H1 (cell line): ENCODE measurements around the gene GNAQ. TPM values are rescaled to one million over a fixed set of nuclear protein-coding genes. Genes with fewer than 3 reads are reported as not detected.

Source experiments
- CTCF ChIA-PET: fragments of 300-600 bp; sonication (Branson Sonifier 250); formaldehyde crosslinking; loops from one replicate; lab custom pipeline; 2021; ENCODE audit not compliant: partially characterized antibody; lab: Charles Lee
- POLR2A ChIA-PET: fragments of 300-600 bp; sonication (Branson Sonifier 250); formaldehyde crosslinking; loops from one replicate; lab custom pipeline; 2021; ENCODE audit warnings: inconsistent platforms; ENCODE audit not compliant: partially characterized antibody; lab: Charles Lee
- DNase-seq, 2 experiments: peaks; one replicate each; pipeline versions ENCODE4 v3.0.0 to v3.0.0-alpha.2; 2010 to 2022; ENCODE audit warnings: low spot score in 2 of 2, low read depth in 1 of 2, mixed read lengths in 1 of 2
- FAIRE-seq: peaks from 2 replicates; lab custom pipeline; 2011; peaks lifted over from hg19 to GRCh38; lab: Jason Lieb, UNC
- H2AFZ ChIP-seq: 2 replicates; pipeline ENCODE4 v1.8.1; 2012; ENCODE audit warnings: low read length, inconsistent platforms
- H2AK5ac ChIP-seq: 2 replicates; pipeline ENCODE4 v1.6.1; 2013; ENCODE audit warnings: low read depth, low read length
- H2BK120ac ChIP-seq: replicated peaks from 2 replicates; pipeline ENCODE3; 2013; ENCODE audit warnings: low read depth, low read length, inconsistent platforms
- H2BK12ac ChIP-seq: 2 replicates; pipeline ENCODE4 v1.6.1; 2013; ENCODE audit warnings: low read depth, low read length
- H2BK15ac ChIP-seq: 2 replicates; pipeline ENCODE4 v1.6.1; 2013; ENCODE audit warnings: low read length
- H2BK20ac ChIP-seq: 2 replicates; pipeline ENCODE4 v1.6.1; 2013; ENCODE audit warnings: low read length
- H2BK5ac ChIP-seq: 2 replicates; pipeline ENCODE4 v1.6.1; 2013; ENCODE audit warnings: low read depth, low read length
- H3K14ac ChIP-seq: 2 replicates; pipeline ENCODE4 v1.6.1; 2013; ENCODE audit warnings: inconsistent platforms; ENCODE audit not compliant: insufficient read length
- H3K18ac ChIP-seq: 2 replicates; pipeline ENCODE4 v1.6.1; 2013; ENCODE audit warnings: low read length; ENCODE audit errors: extremely low read depth
- H3K23ac ChIP-seq: 2 replicates; pipeline ENCODE4 v1.6.1; 2013; ENCODE audit warnings: inconsistent platforms; ENCODE audit not compliant: insufficient read length
- H3K23me2 ChIP-seq: 2 replicates; pipeline ENCODE4 v1.6.1; 2013; ENCODE audit warnings: low read depth, low read length
- H3K27ac ChIP-seq: 2 replicates; pipeline ENCODE4 v1.6.1; 2011; ENCODE audit warnings: low read depth, low read length, inconsistent platforms
- H3K27me3 ChIP-seq, 4 experiments: replicated peaks in 1 of 4; 1 replicate in 1 of 4; 2 replicates in 3 of 4; pipeline versions ENCODE4 v1.6.1 to v1.8.1; 2011 to 2013; ENCODE audit warnings: low read length in 3 of 4, mild to moderate bottlenecking in 3 of 4, inconsistent platforms in 2 of 4, mixed read lengths in 2 of 4, moderate library complexity in 1 of 4; ENCODE audit not compliant: control insufficient read depth in 3 of 4, insufficient read depth in 3 of 4; ENCODE audit errors: extremely low read depth in 1 of 4
- H3K36me3 ChIP-seq, 4 experiments: 2 replicates each; pipeline versions ENCODE4 v1.6.1 to v1.8.1; 2011 to 2013; ENCODE audit warnings: mild to moderate bottlenecking in 4 of 4, low read length in 3 of 4, moderate library complexity in 2 of 4, control low read depth in 1 of 4, inconsistent platforms in 1 of 4; ENCODE audit not compliant: insufficient read depth in 4 of 4, control insufficient read depth in 2 of 4
- H3K4ac ChIP-seq: replicated peaks from 2 replicates; pipeline ENCODE3; 2013; ENCODE audit warnings: low read length, low read depth, mixed read lengths, inconsistent platforms; ENCODE audit not compliant: insufficient read length
- H3K4me1 ChIP-seq, 4 experiments: replicated peaks in 1 of 4; 1 replicate in 1 of 4; 2 replicates in 3 of 4; pipeline versions ENCODE4 v1.6.1 to v1.8.1; 2011 to 2013; ENCODE audit warnings: low read length in 3 of 4, inconsistent platforms in 2 of 4, mixed read lengths in 1 of 4; ENCODE audit not compliant: insufficient read depth in 4 of 4, control insufficient read depth in 3 of 4
- H3K4me2 ChIP-seq, 2 experiments: 2 replicates each; pipeline versions ENCODE4 v1.6.1 to v1.8.1; 2011 to 2013; ENCODE audit warnings: low read depth in 2 of 2, low read length in 2 of 2, control low read depth in 1 of 2, inconsistent platforms in 1 of 2, mild to moderate bottlenecking in 1 of 2; ENCODE audit not compliant: insufficient read depth in 1 of 2
- H3K4me3 ChIP-seq, 4 experiments: fragments of 200-600, 300-600 bp in 1 of 4; sonication (generic), shearing (Covaris generic), sonication (Bioruptor Twin) in 1 of 4; 2 replicates each; pipeline versions ENCODE4 v1.5.1 to v1.8.1; 2011 to 2016; ENCODE audit warnings: low read length in 4 of 4, low read depth in 3 of 4, control low read depth in 2 of 4, inconsistent platforms in 2 of 4, mild to moderate bottlenecking in 2 of 4, mixed read lengths in 1 of 4, moderate library complexity in 1 of 4; ENCODE audit not compliant: insufficient read depth in 2 of 4; ENCODE audit errors: extremely low read depth in 1 of 4
- H3K56ac ChIP-seq: replicated peaks from 2 replicates; pipeline ENCODE3; 2013; ENCODE audit warnings: low read depth, mild to moderate bottlenecking, mixed read lengths, low read length, inconsistent platforms; ENCODE audit not compliant: insufficient read length
- H3K79me1 ChIP-seq: 2 replicates; pipeline ENCODE4 v1.6.1; 2013; ENCODE audit warnings: low read depth, low read length, control low read depth
- H3K79me2 ChIP-seq, 2 experiments: 2 replicates each; pipeline versions ENCODE4 v1.6.1 to v1.8.1; 2012 to 2013; ENCODE audit warnings: low read length in 2 of 2, mild to moderate bottlenecking in 2 of 2, inconsistent platforms in 1 of 2; ENCODE audit not compliant: insufficient read depth in 2 of 2, control insufficient read depth in 1 of 2
- H3K9ac ChIP-seq, 4 experiments: replicated peaks in 1 of 4; 1 replicate in 1 of 4; 2 replicates in 3 of 4; pipeline versions ENCODE4 v1.6.1 to v1.8.1; 2011 to 2013; ENCODE audit warnings: low read depth in 3 of 4, low read length in 3 of 4, control low read depth in 2 of 4, mild to moderate bottlenecking in 2 of 4, moderate library complexity in 2 of 4, inconsistent platforms in 1 of 4; ENCODE audit errors: extremely low read depth in 1 of 4
- H3K9me3 ChIP-seq, 2 experiments: 2 replicates each; pipeline versions ENCODE4 v1.6.1 to v1.8.1; 2012 to 2013; ENCODE audit warnings: mild to moderate bottlenecking in 2 of 2, moderate library complexity in 2 of 2, control low read depth in 1 of 2, inconsistent platforms in 1 of 2, low read depth in 1 of 2, low read length in 1 of 2, mixed read lengths in 1 of 2; ENCODE audit not compliant: insufficient read depth in 2 of 2
- H4K20me1 ChIP-seq, 2 experiments: replicated peaks in 1 of 2; 2 replicates each; pipeline versions ENCODE3 to v1.8.1; 2011 to 2013; ENCODE audit warnings: inconsistent platforms in 2 of 2, low read length in 2 of 2, mild to moderate bottlenecking in 1 of 2; ENCODE audit not compliant: insufficient read depth in 2 of 2, control insufficient read depth in 1 of 2
- H4K5ac ChIP-seq: 2 replicates; pipeline ENCODE4 v1.6.1; 2013; ENCODE audit warnings: low read length, low read depth, mixed read lengths, inconsistent platforms; ENCODE audit not compliant: insufficient read length
- H4K8ac ChIP-seq: 2 replicates; pipeline ENCODE4 v1.8.0; 2013; ENCODE audit warnings: mild to moderate bottlenecking, moderate library complexity, low read length, inconsistent platforms; ENCODE audit not compliant: insufficient read depth; ENCODE audit errors: extremely low read depth
- H4K91ac ChIP-seq: replicated peaks from 2 replicates; pipeline ENCODE3; 2013; ENCODE audit warnings: low read length, mixed read lengths, inconsistent platforms; ENCODE audit not compliant: insufficient read length
- BCL11A ChIP-seq, 2 experiments: IDR thresholded peaks; one replicate each; pipeline ENCODE4 v1.6.1; 2011; ENCODE audit warnings: low read depth in 2 of 2, low read length in 2 of 2, mild to moderate bottlenecking in 2 of 2
- CBX5 ChIP-seq: fragments of 300-800, 300-1000 bp; sonication (generic); IDR thresholded peaks from 2 replicates; pipeline ENCODE4 v1.7.1; 2016; ENCODE audit warnings: antibody characterized with exemption, low read length, low read depth
- EP300 ChIP-seq, 2 experiments: IDR thresholded peaks; 1 replicate in 1 of 2; 2 replicates in 1 of 2; pipeline ENCODE4 v1.6.1; 2011 to 2012; ENCODE audit warnings: low read depth in 2 of 2, low read length in 2 of 2, mild to moderate bottlenecking in 2 of 2, borderline replicate concordance in 1 of 2, inconsistent platforms in 1 of 2, moderate library complexity in 1 of 2
- KDM1A ChIP-seq: fragments of 200-600, 300-600 bp; sonication (generic); IDR thresholded peaks from 2 replicates; pipeline ENCODE4 v1.7.1; 2016; ENCODE audit warnings: mild to moderate bottlenecking, low read length, borderline replicate concordance
- NRF1 ChIP-seq: IDR thresholded peaks from 2 replicates; pipeline ENCODE4 v1.6.1; 2011; ENCODE audit warnings: mild to moderate bottlenecking, low read depth, low read length, improper control_type of control experiment
- RAD21 ChIP-seq, 2 experiments: IDR thresholded peaks in 1 of 2; conservative IDR thresholded peaks in 1 of 2; 2 replicates each; pipeline ENCODE4 v1.6.1; 2011; ENCODE audit warnings: low read depth in 2 of 2, low read length in 2 of 2, improper control_type of control experiment in 1 of 2, inconsistent platforms in 1 of 2, mild to moderate bottlenecking in 1 of 2, moderate library complexity in 1 of 2
- RXRA ChIP-seq: IDR thresholded peaks from 2 replicates; pipeline ENCODE4 v1.6.1; 2011; ENCODE audit warnings: low read depth, mild to moderate bottlenecking, low read length, moderate library complexity; ENCODE audit not compliant: insufficient read depth
- SP4 ChIP-seq: IDR thresholded peaks from 2 replicates; pipeline ENCODE4 v1.6.1; 2012; ENCODE audit warnings: low read length, inconsistent platforms
- SUZ12 ChIP-seq: fragments of 200-600 bp; sonication (generic); IDR thresholded peaks from 2 replicates; pipeline ENCODE4 v1.6.1; 2012; ENCODE audit warnings: mild to moderate bottlenecking, inconsistent platforms, low read length, moderate library complexity, mixed read lengths
- WGBS, 2 experiments: shearing (Covaris generic) in 1 of 2; methylation state at CpG; one replicate each; pipeline versions ENCODE4 v1.1.6 to v1.1.7; 2013 to 2015; ENCODE audit warnings: low lambda C conversion rate in 2 of 2, mixed read lengths in 2 of 2, inconsistent platforms in 1 of 2, low coverage in 1 of 2, missing lambda C conversion rate in 1 of 2; ENCODE audit not compliant: insufficient replicate concordance in 2 of 2, insufficient coverage in 1 of 2, insufficient read length in 1 of 2; ENCODE audit errors: extremely low coverage in 1 of 2, missing lambda C conversion rate in 1 of 2; 5-methylcytosine and 5-hydroxymethylcytosine counted together
- polyA plus RNA-seq, 7 experiments: library from polyadenylated mRNA; depleted of rRNA in 3 of 7; stranded (reverse) in 5 of 7; unstranded in 2 of 7; fragments of >200 nt in 5 of 7; fragments of 200-250 nt in 2 of 7; gene quantifications; 1 replicate in 5 of 7; 2 replicates in 1 of 7; 4 replicates in 1 of 7; pipeline versions ENCODE4 v1.2.1 to v1.2.3, GENCODE V29; 2011 to 2013; ENCODE audit warnings: missing spikeins in 2 of 7, mixed read lengths in 2 of 7
- total RNA-seq: library from RNA; stranded (reverse); fragmentation: NEBNext Ultra II Directional; extraction: Animal tissue kit (Norgen Biotek cat#: 25700); gene quantifications from 2 replicates; pipeline ENCODE4 v1.2.1, GENCODE V29; 2021
- TF ChIP-seq, protein P1 (sequence below): IDR thresholded peaks from 2 replicates; pipeline ENCODE4 v1.6.1; 2012; ENCODE audit warnings: inconsistent platforms

The GNAQ gene
- total and polyA plus RNA-seq, 2 of the 8 experiments (the other 6 are each of a cell fraction or from before 2014, with no cell fraction given) = 22.8 to 63.8 TPM

DNA sequence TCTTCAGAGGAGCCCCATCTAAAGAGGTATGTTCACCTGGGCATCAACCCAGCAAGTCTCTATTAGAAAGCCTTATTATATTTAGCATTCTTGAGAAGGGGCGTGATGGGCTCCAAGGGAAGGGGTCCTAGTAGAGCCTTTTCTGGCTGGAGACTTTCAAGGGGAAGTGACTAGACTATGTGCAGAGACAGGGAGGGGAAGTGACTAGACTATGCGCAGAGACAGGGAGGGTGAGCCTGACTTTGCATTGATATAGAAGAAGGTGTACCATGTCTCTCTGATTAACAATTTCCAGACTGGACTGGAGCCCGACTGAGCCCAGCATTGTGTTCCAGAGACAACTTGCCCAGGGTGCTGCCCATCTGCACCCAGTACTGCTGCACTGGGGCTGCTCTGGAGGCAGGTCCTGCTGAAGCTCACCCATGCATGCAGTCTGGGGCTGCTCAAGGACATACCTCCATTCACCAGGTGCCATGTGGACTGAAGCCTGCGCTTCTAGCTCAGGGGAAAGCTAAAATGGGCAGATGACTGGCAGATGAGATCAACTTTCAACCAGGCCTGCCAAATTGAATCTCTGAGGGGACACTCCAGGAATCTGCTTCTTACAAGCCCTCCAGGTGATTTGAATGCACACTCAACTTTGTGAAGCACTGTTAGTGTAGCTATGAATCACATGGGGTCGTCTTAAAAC, 300.5 kb downstream of the GNAQ start:
- CTCF ChIA-PET = interaction anchor here (1.0 to 1.3 kb wide), 5 partner anchors 20 to 1297 kb away, joined by 3 to 6 read pairs (median 3); no protein-coding TSS in a partner anchor
- no peak for TF ChIP-seq KDM1A
- TF ChIP-seq RAD21 (IDR thresholded peaks at IDR 0.05 in 1 of 2, conservative IDR thresholded peaks at IDR 0.05 in 1 of 2; ENCODE audit: low read depth in 2 of 2, low read length in 2 of 2) = no peak
- no peak for TF ChIP-seq BCL11A (IDR thresholded peaks at IDR 0.05; ENCODE audit: low read depth in 2 of 2, low read length in 2 of 2)
- TF ChIP-seq SP4 = no peak
- TF ChIP-seq, protein P1, sequence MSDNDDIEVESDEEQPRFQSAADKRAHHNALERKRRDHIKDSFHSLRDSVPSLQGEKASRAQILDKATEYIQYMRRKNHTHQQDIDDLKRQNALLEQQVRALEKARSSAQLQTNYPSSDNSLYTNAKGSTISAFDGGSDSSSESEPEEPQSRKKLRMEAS = no peak
- TF ChIP-seq CBX5 = no peak
- no peak for TF ChIP-seq NRF1
- TF ChIP-seq RXRA = no peak
- TF ChIP-seq EP300 (IDR thresholded peaks at IDR 0.05; ENCODE audit: borderline replicate concordance in 1 of 2, low read depth in 2 of 2, low read length in 2 of 2) = no peak
- no peak for TF ChIP-seq SUZ12

More for the DNA sequence above, 300.5 kb downstream of the GNAQ start:
- no peak overlapping the region for H2BK12ac ChIP-seq
- no peak overlapping the region for H4K8ac ChIP-seq
- no peak overlapping the region for H4K91ac ChIP-seq
- 85% methylated on average over 5 of the region's 5 CpGs; no CpG with 5 or more reads in 1 of the 2 experiments for WGBS, 2 experiments
- no peak overlapping the region for H3K4ac ChIP-seq
- no peaks in the 10 kb centered on the region; a peak in 1 of 7 replicates for H3K27me3 ChIP-seq
- no peaks in the 10 kb centered on the region for H3K23me2 ChIP-seq
- no peak overlapping the region for H3K56ac ChIP-seq
- no peak overlapping the region for H3K14ac ChIP-seq
- POLR2A ChIA-PET = interaction anchor here (0.6 kb wide), 1 partner anchor 11 kb away, joined by 3 read pairs; no protein-coding TSS in a partner anchor
- H3K36me3 ChIP-seq = peaks cover 0 to 10% (median 4%) of the 10 kb centered on the region in 4 experiments; a peak in 4 of 8 replicates
- no peak overlapping the region for H3K23ac ChIP-seq
- H2AK5ac ChIP-seq = no peak overlapping the region
- DNase-seq (no peak), FAIRE-seq (no peak)
- no peak overlapping the region for H3K18ac ChIP-seq
- H4K20me1 ChIP-seq = no peaks in the 10 kb centered on the region
- H3K79me2 ChIP-seq = no peaks in the 10 kb centered on the region
- H2BK120ac ChIP-seq = no peak overlapping the region
- no peak overlapping the region for H2AFZ ChIP-seq
- H4K5ac ChIP-seq = no peak overlapping the region
- no peak overlapping the region for H3K4me3 ChIP-seq
- no peaks in the 10 kb centered on the region for H3K9me3 ChIP-seq
- H2BK5ac ChIP-seq = peak overlapping the region; percentile 46
- H2BK15ac ChIP-seq = no peak overlapping the region
- H3K27ac ChIP-seq = no peak overlapping the region
- H3K4me2 ChIP-seq = no peak overlapping the region
- H2BK20ac ChIP-seq = no peak overlapping the region
- peaks cover 1 to 8% (median 6%) of the 10 kb centered on the region in 4 experiments; a peak in 4 of 7 replicates for H3K4me1 ChIP-seq
- H3K9ac ChIP-seq = no peak overlapping the region
- no peaks in the 10 kb centered on the region for H3K79me1 ChIP-seq
